ENCODE measurements around the gene PDIK1L.

GRCh38 chr1:26072305-26072704 lies 39.3 kb upstream of the PDIK1L start:
- TF ChIP-seq CTCF (IDR thresholded peaks at IDR 0.05 in 4 of 5, conservative IDR thresholded peaks at IDR 0.05 in 1 of 5) = no peak
- peak in 1 of 2 donors; percentile 59 for TF ChIP-seq POLR2A (IDR thresholded peaks at IDR 0.05)
